Hepatocyte (in vitro differentiated cells): ENCODE data around the gene MINK1. TPM values are rescaled to one million over a fixed set of nuclear protein-coding genes. Genes with fewer than 3 reads are reported as not detected.

Experiments
- DNase-seq: peaks from one replicate; pipeline ENCODE4 v3.0.0-alpha.2; 2016; ENCODE audit warnings: low spot score
- H2AFZ ChIP-seq: fragments of 200-600 bp; sonication (generic); 2 replicates; pipeline ENCODE4 v1.6.0; 2016; ENCODE audit warnings: antibody characterized with exemption, mild to moderate bottlenecking
- H3K27ac ChIP-seq: fragments of 200-600 bp; sonication (generic); 2 replicates; pipeline ENCODE4 v1.5.1; 2016; ENCODE audit warnings: mild to moderate bottlenecking
- H3K27me3 ChIP-seq: fragments of 200-600 bp; sonication (generic); 2 replicates; pipeline ENCODE4 v1.6.1; 2016
- H3K36me3 ChIP-seq: fragments of 200-600 bp; sonication (generic); replicated peaks from 2 replicates; pipeline ENCODE4 v1.5.1; 2016; ENCODE audit warnings: low read depth; ENCODE audit not compliant: insufficient read depth
- H3K4me1 ChIP-seq: fragments of 200-600 bp; sonication (generic); 2 replicates; pipeline ENCODE4 v1.5.1; 2016; ENCODE audit warnings: mild to moderate bottlenecking, moderate library complexity; ENCODE audit not compliant: insufficient read depth
- H3K4me2 ChIP-seq: fragments of 200-600 bp; sonication (generic); 2 replicates; pipeline ENCODE4 v1.6.0; 2016
- H3K4me3 ChIP-seq: fragments of 200-600 bp; sonication (generic); 2 replicates; pipeline ENCODE4 v1.5.1; 2016; ENCODE audit warnings: mild to moderate bottlenecking
- H3K79me2 ChIP-seq: fragments of 200-600 bp; sonication (generic); 2 replicates; pipeline ENCODE4 v1.6.0; 2017; ENCODE audit warnings: mild to moderate bottlenecking
- H3K9me2 ChIP-seq: fragments of 200-600 bp; sonication (generic); replicated peaks from 2 replicates; pipeline ENCODE4 v1.6.0; 2017; ENCODE audit warnings: mild to moderate bottlenecking; ENCODE audit not compliant: insufficient read depth
- H3K9me3 ChIP-seq: fragments of 200-600 bp; sonication (generic); 2 replicates; pipeline ENCODE4 v1.5.1; 2016; ENCODE audit warnings: low read depth, mild to moderate bottlenecking
- H4K20me1 ChIP-seq: fragments of 200-600 bp; sonication (generic); 2 replicates; pipeline ENCODE4 v1.6.0; 2016; ENCODE audit warnings: mild to moderate bottlenecking; ENCODE audit not compliant: insufficient read depth, poor library complexity, severe bottlenecking
- EZH2 ChIP-seq: fragments of 200-600 bp; sonication (generic); IDR thresholded peaks from 2 replicates; pipeline ENCODE4 v1.6.1; 2016; ENCODE audit warnings: antibody characterized with exemption, mild to moderate bottlenecking, borderline replicate concordance
- EZH2phosphoT487 ChIP-seq: fragments of 200-600 bp; sonication (generic); IDR thresholded peaks from one replicate; pipeline ENCODE4 v1.6.1; 2018; ENCODE audit warnings: antibody characterized with exemption, mild to moderate bottlenecking, low read depth, moderate library complexity; ENCODE audit not compliant: unreplicated experiment, severe bottlenecking
- WGBS: methylation state at CpG from one replicate; pipeline ENCODE4 v1.1.6; 2016; ENCODE audit warnings: low lambda C conversion rate; ENCODE audit errors: missing lambda C conversion rate; 5-methylcytosine and 5-hydroxymethylcytosine counted together
- polyA plus RNA-seq: library from polyadenylated mRNA; unstranded; fragments of >200 nt; fragmentation: Nextera tagmentation; extraction: Ambion mirVana; gene quantifications from 2 replicates; pipeline ENCODE4 v1.2.1, GENCODE V29; 2016
- total RNA-seq: library from RNA; depleted of rRNA; stranded (reverse); fragments of >200 nt; gene quantifications from 2 replicates; pipeline ENCODE4 v1.2.3, GENCODE V29; 2014
- TF ChIP-seq, protein P1 (sequence below): fragments of 200-600 bp; sonication (generic); IDR thresholded peaks from 2 replicates; pipeline ENCODE4 v1.5.1; 2016; ENCODE audit warnings: antibody characterized with exemption, mild to moderate bottlenecking; ENCODE audit not compliant: poor library complexity

The MINK1 gene
- total and polyA plus RNA-seq, 2 experiments from 2014 or later = 39.7 to 45.3 TPM

- DNase-seq = peak; percentile 34
- Histone ChIP-seq H3K27me3 (no peaks in the 10 kb centered on the region), H4K20me1 (no peaks in the 10 kb centered on the region), H3K4me1 (peaks cover 12% of the 10 kb centered on the region), H3K79me2 (peaks cover 22% of the 10 kb centered on the region), H3K4me2 (no peak overlapping the region), H3K36me3 (no peaks in the 10 kb centered on the region), H2AFZ (no peak overlapping the region), H3K9me2 (no peaks in the 10 kb centered on the region), H3K4me3 (no peak overlapping the region), H3K27ac (no peak overlapping the region), H3K9me3 (no peaks in the 10 kb centered on the region)
- WGBS = 55% methylated on average over 14 of the region's 14 CpGs
- TF ChIP-seq, protein P1, sequence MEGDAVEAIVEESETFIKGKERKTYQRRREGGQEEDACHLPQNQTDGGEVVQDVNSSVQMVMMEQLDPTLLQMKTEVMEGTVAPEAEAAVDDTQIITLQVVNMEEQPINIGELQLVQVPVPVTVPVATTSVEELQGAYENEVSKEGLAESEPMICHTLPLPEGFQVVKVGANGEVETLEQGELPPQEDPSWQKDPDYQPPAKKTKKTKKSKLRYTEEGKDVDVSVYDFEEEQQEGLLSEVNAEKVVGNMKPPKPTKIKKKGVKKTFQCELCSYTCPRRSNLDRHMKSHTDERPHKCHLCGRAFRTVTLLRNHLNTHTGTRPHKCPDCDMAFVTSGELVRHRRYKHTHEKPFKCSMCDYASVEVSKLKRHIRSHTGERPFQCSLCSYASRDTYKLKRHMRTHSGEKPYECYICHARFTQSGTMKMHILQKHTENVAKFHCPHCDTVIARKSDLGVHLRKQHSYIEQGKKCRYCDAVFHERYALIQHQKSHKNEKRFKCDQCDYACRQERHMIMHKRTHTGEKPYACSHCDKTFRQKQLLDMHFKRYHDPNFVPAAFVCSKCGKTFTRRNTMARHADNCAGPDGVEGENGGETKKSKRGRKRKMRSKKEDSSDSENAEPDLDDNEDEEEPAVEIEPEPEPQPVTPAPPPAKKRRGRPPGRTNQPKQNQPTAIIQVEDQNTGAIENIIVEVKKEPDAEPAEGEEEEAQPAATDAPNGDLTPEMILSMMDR = peak; percentile 17
- no peak for TF ChIP-seq EZH2phosphoT487
Measured at GRCh38 chr17:4934173-4934979, 101.2 kb downstream of the MINK1 start.

- no peak for DNase-seq
- Histone ChIP-seq H3K27me3 (no peaks in the 10 kb centered on the region), H2AFZ (no peak overlapping the region), H3K4me2 (no peak overlapping the region), H3K9me2 (no peaks in the 10 kb centered on the region), H3K79me2 (peaks cover 22% of the 10 kb centered on the region), H3K9me3 (no peaks in the 10 kb centered on the region), H3K4me3 (no peak overlapping the region), H3K4me1 (peaks cover 12% of the 10 kb centered on the region), H4K20me1 (no peaks in the 10 kb centered on the region), H3K36me3 (no peaks in the 10 kb centered on the region), H3K27ac (no peak overlapping the region)
- TF ChIP-seq EZH2phosphoT487 = no peak
- TF ChIP-seq, protein P1 = no peak
- no peak for TF ChIP-seq EZH2
Measured at GRCh38 chr17:4935650-4936049, 102.5 kb downstream of the MINK1 start.

- Histone ChIP-seq H3K36me3 (no peaks in the 10 kb centered on the region), H3K4me2 (no peak overlapping the region), H3K27me3 (no peaks in the 10 kb centered on the region), H2AFZ (no peak overlapping the region), H3K4me3 (no peak overlapping the region), H3K79me2 (peaks cover 30% of the 10 kb centered on the region), H3K9me2 (no peaks in the 10 kb centered on the region), H3K4me1 (peaks cover 17% of the 10 kb centered on the region), H4K20me1 (no peaks in the 10 kb centered on the region), H3K9me3 (no peaks in the 10 kb centered on the region), H3K27ac (no peak overlapping the region)
- DNase-seq = no peak
- WGBS = 100% methylated on average over 3 of the region's 3 CpGs
- TF ChIP-seq EZH2phosphoT487 (no peak), EZH2 (no peak)
- TF ChIP-seq, protein P1 = no peak
Measured at GRCh38 chr17:4936436-4936835, 103.3 kb downstream of the MINK1 start.

- TF ChIP-seq, protein P1 = no peak
- no peak for TF ChIP-seq EZH2phosphoT487
- no peak for TF ChIP-seq EZH2
- H2AFZ ChIP-seq = no peak overlapping the region
- H3K79me2 ChIP-seq = peaks cover 41% of the 10 kb centered on the region
- H3K4me3 ChIP-seq = no peak overlapping the region
- no peaks in the 10 kb centered on the region for H3K9me3 ChIP-seq
- 90% methylated on average over 16 of the region's 16 CpGs for whole genome bisulfite sequencing
- H4K20me1 ChIP-seq = no peaks in the 10 kb centered on the region
- H3K27ac ChIP-seq = no peak overlapping the region
- H3K9me2 ChIP-seq = no peaks in the 10 kb centered on the region
- H3K27me3 ChIP-seq = no peaks in the 10 kb centered on the region
- no peaks in the 10 kb centered on the region for H3K36me3 ChIP-seq
- no peak overlapping the region for H3K4me2 ChIP-seq
- peaks cover 23% of the 10 kb centered on the region for H3K4me1 ChIP-seq
- DNase-seq = no peak
Measured at GRCh38 chr17:4937553-4937952, 104.4 kb downstream of the MINK1 start.
